CD14-positive monocyte (primary cell): ENCODE measurements around the gene HOXA1. TPM values are rescaled to one million over a fixed set of nuclear protein-coding genes. Genes with fewer than 3 reads are reported as not detected.

Experiments
- DNase-seq, 3 donors: peaks; one replicate each; pipeline ENCODE4 v3.0.0-alpha.2; 2011 to 2022
- H2AFZ ChIP-seq: 2 replicates; pipeline ENCODE4 v1.6.0; 2012; ENCODE audit warnings: mild to moderate bottlenecking, low read depth, low read length, inconsistent platforms; ENCODE audit not compliant: insufficient read depth, poor library complexity, severe bottlenecking
- H3K27ac ChIP-seq, 2 donors: 1 replicate in 1 of 2; 2 replicates in 1 of 2; pipeline ENCODE4 v1.5.1; 2012 to 2013; ENCODE audit warnings: low read length in 2 of 2, control low read depth in 1 of 2, inconsistent platforms in 1 of 2, low read depth in 1 of 2, mild to moderate bottlenecking in 1 of 2
- H3K27me3 ChIP-seq, 2 donors: one replicate each; pipeline versions ENCODE4 v1.6.0 to v1.6.1; 2011 to 2013; ENCODE audit warnings: low read length in 2 of 2; ENCODE audit not compliant: control insufficient read depth in 2 of 2, insufficient read depth in 2 of 2
- H3K36me3 ChIP-seq, 2 donors: replicated peaks in 1 of 2; 1 replicate in 1 of 2; 2 replicates in 1 of 2; pipeline versions ENCODE4 v1.5.1 to v1.6.1; 2012 to 2013; ENCODE audit warnings: low read length in 2 of 2, control low read depth in 1 of 2, inconsistent platforms in 1 of 2, mild to moderate bottlenecking in 1 of 2; ENCODE audit not compliant: insufficient read depth in 2 of 2, control insufficient read depth in 1 of 2
- H3K4me1 ChIP-seq, 2 donors: 1 replicate in 1 of 2; 2 replicates in 1 of 2; pipeline versions ENCODE4 v1.5.1 to v1.6.1; 2012 to 2013; ENCODE audit warnings: low read length in 2 of 2, control low read depth in 1 of 2, inconsistent platforms in 1 of 2, mild to moderate bottlenecking in 1 of 2, moderate library complexity in 1 of 2; ENCODE audit not compliant: insufficient read depth in 2 of 2, control insufficient read depth in 1 of 2
- H3K4me2 ChIP-seq: replicated peaks from 2 replicates; pipeline ENCODE3; 2012; ENCODE audit warnings: low read length, moderate library complexity, mild to moderate bottlenecking; ENCODE audit not compliant: poor library complexity, severe bottlenecking; ENCODE audit errors: extremely low read depth
- H3K4me3 ChIP-seq, 3 experiments: fragments of 200-600 bp in 1 of 3; sonication (generic) in 1 of 3; replicated peaks in 1 of 3; 1 replicate in 2 of 3; 2 replicates in 1 of 3; pipeline ENCODE4 v1.5.1; 2011 to 2013; ENCODE audit warnings: low read length in 3 of 3, mild to moderate bottlenecking in 3 of 3, control low read depth in 2 of 3, low read depth in 2 of 3, inconsistent platforms in 1 of 3, moderate library complexity in 1 of 3
- H3K79me2 ChIP-seq: 2 replicates; pipeline ENCODE4 v1.6.0; 2012; ENCODE audit warnings: mild to moderate bottlenecking, control low read depth, inconsistent platforms, low read length, moderate library complexity; ENCODE audit not compliant: insufficient read depth
- H3K9ac ChIP-seq: 2 replicates; pipeline ENCODE4 v1.6.0; 2017; ENCODE audit warnings: low read length, mild to moderate bottlenecking; ENCODE audit not compliant: insufficient read depth, poor library complexity, severe bottlenecking
- H3K9me3 ChIP-seq, 2 donors: replicated peaks in 1 of 2; 1 replicate in 1 of 2; 2 replicates in 1 of 2; pipeline versions ENCODE4 v1.5.1 to v1.6.1; 2012 to 2013; ENCODE audit warnings: low read length in 2 of 2, control low read depth in 1 of 2; ENCODE audit not compliant: control insufficient read depth in 1 of 2, insufficient read depth in 1 of 2
- H4K20me1 ChIP-seq: 2 replicates; pipeline ENCODE4 v1.6.0; 2012; ENCODE audit warnings: mild to moderate bottlenecking, low read length, control low read depth, moderate library complexity; ENCODE audit not compliant: insufficient read depth
- H3K27ac Mint-ChIP-seq, 7 donors: one replicate each; pipeline ENCODE4 v1.8.0; 2020; ENCODE audit warnings: mild to moderate bottlenecking in 7 of 7, mixed read lengths in 7 of 7, moderate library complexity in 6 of 7, inconsistent platforms in 2 of 7
- H3K27me3 Mint-ChIP-seq, 3 donors: one replicate each; pipeline ENCODE4 v1.8.0; 2021 to 2022; ENCODE audit warnings: low read depth in 3 of 3, mild to moderate bottlenecking in 3 of 3, mixed read lengths in 3 of 3, moderate library complexity in 3 of 3, inconsistent platforms in 1 of 3
- H3K36me3 Mint-ChIP-seq, 2 donors: one replicate each; pipeline ENCODE4 v1.8.0; 2020; ENCODE audit warnings: mixed read lengths in 2 of 2, inconsistent platforms in 1 of 2, mild to moderate bottlenecking in 1 of 2
- H3K4me1 Mint-ChIP-seq: one replicate; pipeline ENCODE4 v1.8.0; 2020; ENCODE audit warnings: mild to moderate bottlenecking, mixed read lengths
- H3K4me3 Mint-ChIP-seq, 2 donors: one replicate each; pipeline ENCODE4 v1.8.0; 2020; ENCODE audit warnings: mild to moderate bottlenecking in 2 of 2, mixed read lengths in 2 of 2, moderate library complexity in 1 of 2
- H3K9me3 Mint-ChIP-seq, 7 donors: one replicate each; pipeline ENCODE4 v1.8.0; 2020 to 2022; ENCODE audit warnings: mixed read lengths in 7 of 7, mild to moderate bottlenecking in 6 of 7, moderate library complexity in 6 of 7, inconsistent platforms in 2 of 7
- WGBS: methylation state at CpG from one replicate; pipeline ENCODE4 v1.1.5; 2013; ENCODE audit warnings: missing lambda C conversion rate; ENCODE audit not compliant: insufficient coverage; 5-methylcytosine and 5-hydroxymethylcytosine counted together
- intact Hi-C, 2 donors: fragments of 100-400 bp; cut with micrococcal nuclease; formaldehyde crosslinking; loops; one replicate each; pipeline versions ENCODE4 v1.15.0 to v1.15.1; 2023
- polyA plus RNA-seq, 3 donors: library from polyadenylated mRNA; depleted of rRNA in 1 of 3; unstranded in 2 of 3; stranded (reverse) in 1 of 3; fragments of 300-500 nt in 2 of 3; fragments of >200 nt in 1 of 3; fragmentation: Illumina TruSeq in 2 of 3; gene quantifications; 1 replicate in 2 of 3; 2 replicates in 1 of 3; pipeline ENCODE4 v1.2.3, GENCODE V29; 2012 to 2021
- TF ChIP-seq, protein P1 (sequence below): fragments of 200-600 bp; IDR thresholded peaks from one replicate; pipeline ENCODE4 v1.8.0; 2022; ENCODE audit warnings: antibody characterized with exemption, mild to moderate bottlenecking

Gene HOXA1
- polyA plus RNA-seq, 3 donors, result 0.11 to 0.37 TPM; not detected in 1

GRCh38 chr7:27065709-27066108 lies 30.1 kb downstream of the HOXA1 start:
- no peak overlapping the region for H3K4me3 Mint-ChIP-seq
- H3K9me3 Mint-ChIP-seq, result peaks cover 0 to 1% (median 0%) of the 10 kb centered on the region in 7 donors
- no peaks in the 10 kb centered on the region for H3K9me3 ChIP-seq
- H3K36me3 Mint-ChIP-seq, result no peaks in the 10 kb centered on the region
- no peak overlapping the region for H2AFZ ChIP-seq
- peaks cover 5 to 6% (median 5%) of the 10 kb centered on the region in 3 donors for H3K27me3 Mint-ChIP-seq
- H3K27ac Mint-ChIP-seq, result peak overlapping the region in 1 of 7 donors; percentile 42
- no peak overlapping the region for H3K9ac ChIP-seq
- TF ChIP-seq, protein P1, sequence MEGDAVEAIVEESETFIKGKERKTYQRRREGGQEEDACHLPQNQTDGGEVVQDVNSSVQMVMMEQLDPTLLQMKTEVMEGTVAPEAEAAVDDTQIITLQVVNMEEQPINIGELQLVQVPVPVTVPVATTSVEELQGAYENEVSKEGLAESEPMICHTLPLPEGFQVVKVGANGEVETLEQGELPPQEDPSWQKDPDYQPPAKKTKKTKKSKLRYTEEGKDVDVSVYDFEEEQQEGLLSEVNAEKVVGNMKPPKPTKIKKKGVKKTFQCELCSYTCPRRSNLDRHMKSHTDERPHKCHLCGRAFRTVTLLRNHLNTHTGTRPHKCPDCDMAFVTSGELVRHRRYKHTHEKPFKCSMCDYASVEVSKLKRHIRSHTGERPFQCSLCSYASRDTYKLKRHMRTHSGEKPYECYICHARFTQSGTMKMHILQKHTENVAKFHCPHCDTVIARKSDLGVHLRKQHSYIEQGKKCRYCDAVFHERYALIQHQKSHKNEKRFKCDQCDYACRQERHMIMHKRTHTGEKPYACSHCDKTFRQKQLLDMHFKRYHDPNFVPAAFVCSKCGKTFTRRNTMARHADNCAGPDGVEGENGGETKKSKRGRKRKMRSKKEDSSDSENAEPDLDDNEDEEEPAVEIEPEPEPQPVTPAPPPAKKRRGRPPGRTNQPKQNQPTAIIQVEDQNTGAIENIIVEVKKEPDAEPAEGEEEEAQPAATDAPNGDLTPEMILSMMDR, result no peak
- H3K27ac ChIP-seq, result no peak overlapping the region
- no CpG with 5 or more reads among the region's 2 CpGs for WGBS
- H3K27me3 ChIP-seq, result no peaks in the 10 kb centered on the region
- no peak for DNase-seq
- H4K20me1 ChIP-seq, result no peaks in the 10 kb centered on the region
- peaks cover 3% of the 10 kb centered on the region for H3K4me1 Mint-ChIP-seq
- H3K79me2 ChIP-seq, result no peaks in the 10 kb centered on the region
- no peak overlapping the region for H3K4me3 ChIP-seq
- no peaks in the 10 kb centered on the region for H3K36me3 ChIP-seq
- intact Hi-C loops, result no loop called here
- H3K4me2 ChIP-seq, result no peak overlapping the region
- no peaks in the 10 kb centered on the region for H3K4me1 ChIP-seq

DNA sequence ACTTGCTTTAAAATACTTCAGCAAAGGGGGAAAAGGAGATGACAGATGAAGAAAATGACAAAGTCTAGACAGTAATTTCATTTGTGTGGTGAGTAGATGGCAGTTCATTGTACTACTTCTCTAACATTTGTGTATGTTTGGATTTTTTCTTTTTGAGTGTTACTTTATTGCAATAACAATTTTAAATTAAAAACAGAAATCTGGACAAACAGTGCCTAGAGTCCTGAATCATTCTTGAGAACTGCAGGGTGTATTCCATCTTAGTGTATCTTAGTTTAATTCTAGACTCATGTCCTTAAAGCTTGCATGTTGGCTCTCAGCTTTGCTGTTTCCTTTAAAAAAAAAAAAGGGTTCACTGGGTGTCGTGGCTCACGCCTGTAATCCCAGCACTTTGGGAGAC lies 31.1 kb downstream of the HOXA1 start:
- H3K4me3 ChIP-seq, result no peak overlapping the region
- TF ChIP-seq, protein P1, result no peak
- H3K9me3 ChIP-seq, result no peaks in the 10 kb centered on the region
- Mint-ChIP-seq H3K9me3 (peaks cover 0 to 1% (median 0%) of the 10 kb centered on the region in 7 donors), H3K27me3 (peaks cover 4 to 9% (median 5%) of the 10 kb centered on the region in 3 donors), H3K36me3 (no peaks in the 10 kb centered on the region), H3K4me3 (no peak overlapping the region), H3K27ac (peak overlapping the region in 1 of 7 donors; percentile 16), H3K4me1 (peaks cover 3% of the 10 kb centered on the region)
- no peaks in the 10 kb centered on the region for H3K36me3 ChIP-seq
- intact Hi-C loops, result no loop called here
- H3K27ac ChIP-seq, result no peak overlapping the region
- 94% methylated on average over 2 of the region's 2 CpGs for WGBS
- H3K27me3 ChIP-seq, result no peaks in the 10 kb centered on the region
- no peak overlapping the region for H2AFZ ChIP-seq
- H3K9ac ChIP-seq, result no peak overlapping the region
- H3K79me2 ChIP-seq, result no peaks in the 10 kb centered on the region
- H3K4me2 ChIP-seq, result no peak overlapping the region
- DNase-seq, result no peak
- no peaks in the 10 kb centered on the region for H3K4me1 ChIP-seq
- no peaks in the 10 kb centered on the region for H4K20me1 ChIP-seq
